EL (cell line): ENCODE measurements around the gene MERTK.
"Not testable (repeated sequence)": the region's sequence is repeated elsewhere in the genome, so short reads cannot be mapped to it uniquely, and the experiment has no call there.

ENCODE experiments used
- DNase-seq: peaks from one replicate; pipeline ENCODE4 v3.0.0-alpha.2; 2016

MERTK gene

DNA sequence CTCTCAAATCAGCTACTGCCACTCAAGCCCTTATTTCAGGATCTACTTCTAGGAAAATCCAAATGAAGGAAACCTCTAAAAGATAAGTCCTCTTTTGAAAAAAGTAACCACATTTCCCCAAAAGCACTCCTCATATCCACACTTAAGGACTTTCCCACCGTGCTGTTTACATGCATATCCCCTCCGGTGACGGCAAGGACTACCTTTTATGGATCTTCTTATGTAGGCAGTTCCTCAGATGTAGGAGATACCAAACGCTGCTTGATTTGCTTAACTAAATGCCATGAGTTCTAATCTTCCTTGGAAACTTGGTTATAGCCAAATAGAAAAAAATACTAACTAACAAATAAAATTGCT, 149.8 kb downstream of the MERTK start:
- no peak for DNase-seq

DNA sequence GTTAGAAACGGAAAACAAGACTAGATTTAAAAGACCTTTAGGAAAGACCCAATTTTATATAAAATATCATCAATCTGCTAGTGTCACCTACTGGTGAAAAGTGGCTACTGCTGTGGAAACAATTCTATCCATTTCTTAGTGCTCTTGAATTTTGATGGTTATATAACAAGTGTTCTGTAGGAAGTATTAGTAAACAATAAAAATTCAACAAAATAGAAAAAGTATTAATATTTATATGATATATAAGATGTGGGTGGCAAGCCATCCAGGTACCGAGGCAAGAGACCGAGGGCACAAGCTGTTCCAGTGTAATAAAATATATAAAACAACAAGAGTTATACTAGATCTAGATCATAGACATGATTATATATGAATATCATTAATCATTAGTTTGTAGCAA, 150.5 kb downstream of the MERTK start:
- peak; percentile 58 for DNase-seq

- DNase-seq = no peak
Observed at GRCh38 chr2:112050316-112050715, 151.9 kb downstream of the MERTK start.

DNA sequence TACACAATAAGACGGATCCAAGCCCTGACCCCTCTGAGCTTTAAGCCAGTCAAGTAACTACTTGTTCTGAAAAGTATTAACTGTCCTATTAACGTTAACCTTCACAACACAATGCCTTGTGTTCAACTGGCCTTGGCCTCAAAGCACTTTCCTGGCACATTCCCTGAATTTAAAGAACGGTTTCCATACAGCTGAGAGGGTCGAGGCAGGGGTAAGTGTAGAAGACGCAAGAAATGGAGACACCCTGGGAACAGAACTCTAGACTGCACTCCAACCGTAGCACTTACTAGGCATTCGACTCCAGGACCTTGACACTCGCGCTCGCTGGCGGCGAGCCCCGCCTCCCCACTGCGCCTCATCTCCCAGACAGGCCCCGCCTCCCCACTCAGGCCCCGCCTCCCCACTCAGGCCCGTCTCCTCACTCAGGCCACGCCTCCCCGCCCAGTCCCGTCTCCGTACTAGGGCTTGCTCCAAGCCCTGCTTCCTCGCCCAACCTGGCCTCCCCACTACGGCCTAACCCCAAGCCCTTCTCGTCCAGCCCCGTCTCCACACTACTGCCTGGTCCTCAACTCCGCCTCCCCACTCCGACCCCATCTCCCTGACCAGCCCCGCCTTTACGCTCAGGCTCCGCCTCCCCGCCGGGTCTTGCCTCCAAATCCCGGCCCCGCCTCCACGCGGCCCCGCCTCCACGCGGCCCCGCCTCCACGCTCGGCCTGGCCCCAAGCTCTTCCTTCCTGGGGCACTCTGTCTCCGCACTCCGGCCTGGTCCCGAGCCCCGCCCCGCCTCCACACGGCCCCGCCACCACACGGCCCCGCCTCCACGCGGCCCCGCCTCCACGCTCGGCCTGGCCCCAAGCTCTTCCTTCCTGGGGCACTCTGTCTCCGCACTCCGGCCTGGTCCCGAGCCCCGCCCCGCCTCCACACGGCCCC, 155.8 kb downstream of the MERTK start:
- DNase-seq = peak; percentile 96

DNA sequence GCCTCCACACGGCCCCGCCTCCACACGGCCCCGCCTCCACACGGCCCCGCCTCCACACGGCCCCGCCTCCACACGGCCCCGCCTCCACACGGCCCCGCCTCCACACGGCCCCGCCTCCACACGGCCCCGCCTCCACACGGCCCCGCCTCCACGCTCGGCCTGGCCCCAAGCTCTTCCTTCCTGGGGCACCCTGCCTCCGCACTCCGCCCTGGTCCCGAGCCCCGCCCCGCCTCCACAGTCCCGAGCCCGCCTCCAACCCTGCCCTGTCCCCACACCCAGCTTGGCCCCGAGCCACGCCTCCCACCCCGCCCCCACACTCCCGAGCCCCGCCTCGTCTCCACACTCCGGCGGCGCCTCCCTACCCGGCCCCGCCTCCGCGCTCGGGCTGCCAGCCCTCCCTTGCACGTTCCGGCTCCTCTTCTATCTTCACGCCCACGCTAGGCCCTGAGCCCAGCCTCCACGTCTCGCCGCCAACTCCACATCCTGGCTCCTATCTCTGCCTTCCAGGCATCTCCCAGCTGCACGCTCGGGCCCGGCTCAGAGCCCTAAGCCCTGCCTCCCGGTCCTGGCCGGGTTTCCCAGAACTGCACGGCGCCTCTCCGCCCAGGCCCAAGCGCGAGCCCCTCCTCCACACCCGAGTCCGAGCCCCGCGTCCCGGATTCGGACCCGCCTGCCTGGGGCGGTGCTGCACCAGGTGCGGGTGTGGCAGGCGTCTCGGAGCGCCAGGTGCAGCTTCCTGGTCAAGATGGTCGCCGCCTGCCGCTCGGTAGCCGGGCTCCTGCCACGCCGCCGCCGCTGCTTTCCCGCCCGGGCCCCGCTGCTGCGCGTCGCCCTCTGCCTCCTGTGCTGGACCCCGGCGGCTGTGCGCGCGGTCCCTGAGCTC, 156.7 kb downstream of the MERTK start, which contains the start of gene TMEM87B:
Gene TMEM87B (plus strand): TSS at position 423 of the 883 bp plus-strand sequence. CDS start 323 bp downstream, at position 746.
- peak; percentile 98 for DNase-seq

- peak; percentile 93 for DNase-seq
Observed at GRCh38 chr2:112055730-112056625, 157.6 kb downstream of the MERTK start.

GRCh38 chr2:112056626-112056987, 158.2 kb downstream of the MERTK start:
- no peak for DNase-seq

DNA sequence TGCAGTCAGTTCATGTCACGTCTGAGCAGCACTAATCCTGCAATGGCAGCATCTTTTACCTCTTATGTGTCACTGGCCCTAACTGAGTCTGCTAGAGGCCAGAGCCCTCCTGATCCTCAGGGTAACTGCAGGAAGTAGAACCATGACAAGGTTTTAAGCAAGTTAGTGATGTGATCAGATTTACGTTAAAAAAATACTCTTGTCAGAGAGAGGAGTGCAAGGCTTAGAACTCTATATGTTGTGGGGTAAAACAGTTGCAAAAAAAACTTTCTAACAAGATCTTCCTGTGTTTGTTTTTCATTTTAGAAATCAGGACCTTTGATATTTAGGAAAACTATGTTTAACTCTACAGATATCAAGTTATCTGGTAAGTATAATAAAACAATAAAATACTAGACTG, 161.3 kb downstream of the MERTK start:
- DNase-seq = no peak

GRCh38 chr2:112061299-112061698, 162.9 kb downstream of the MERTK start:
- DNase-seq = no peak

DNA sequence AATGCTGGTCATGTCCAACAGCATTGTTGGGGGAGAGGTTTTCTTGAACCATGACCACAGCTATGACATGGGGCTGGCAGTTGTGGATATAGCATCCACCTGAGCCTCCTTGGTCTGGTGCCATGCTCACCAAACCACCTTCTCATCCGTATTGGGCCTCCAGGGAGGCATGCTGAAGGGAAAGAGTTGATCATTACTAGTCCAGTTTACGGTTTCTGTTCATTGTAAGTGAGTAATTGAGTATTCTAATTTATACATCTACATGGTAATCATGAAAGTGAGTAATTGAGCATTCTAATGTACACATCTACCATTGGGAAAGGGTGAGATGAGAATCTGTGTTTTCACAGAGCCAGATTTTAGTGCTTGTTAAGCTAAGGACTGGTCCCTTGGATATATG, 163.4 kb downstream of the MERTK start:
- no peak for DNase-seq

DNA sequence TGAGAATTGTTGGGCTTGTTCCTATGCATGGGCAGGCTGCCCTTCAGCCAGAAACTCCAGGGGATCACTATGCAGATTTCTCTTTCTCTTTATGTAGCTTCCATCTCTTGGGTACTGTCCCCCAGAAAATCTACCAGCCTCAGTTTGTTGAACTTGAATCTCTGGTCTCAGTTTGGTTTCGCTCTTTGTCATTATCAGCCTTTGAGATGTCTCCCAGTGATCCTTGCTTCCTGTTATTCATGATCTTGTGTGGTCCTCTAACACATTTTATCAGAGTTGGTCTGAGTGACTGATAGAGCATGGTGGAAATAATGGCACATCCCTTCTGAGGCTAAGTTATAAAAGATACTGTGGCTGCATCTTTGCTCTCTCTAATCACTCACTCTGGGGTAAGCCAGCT, 164.5 kb downstream of the MERTK start:
- no peak for DNase-seq

DNA sequence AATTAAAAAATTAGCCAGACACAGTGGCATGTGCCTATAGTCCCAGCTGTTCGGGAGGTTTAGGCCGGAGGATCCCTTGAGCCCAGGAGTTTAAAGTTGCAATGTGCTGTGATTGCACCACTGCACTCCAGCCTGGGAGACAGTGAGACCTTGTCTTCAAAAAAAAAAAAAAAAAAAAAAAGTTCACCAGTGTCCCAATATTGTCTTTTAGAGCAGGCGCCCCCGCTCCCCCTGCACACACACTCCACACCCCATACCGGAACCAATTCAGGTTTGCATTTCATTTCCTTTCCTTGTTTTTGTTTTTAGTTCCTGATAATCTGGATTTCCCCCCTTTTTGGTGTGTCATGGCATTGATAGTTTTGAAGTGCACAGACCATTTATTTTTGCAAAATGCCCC, 167.1 kb downstream of the MERTK start:
- DNase-seq = no peak

GRCh38 chr2:112065966-112066365, 167.6 kb downstream of the MERTK start:
- peak; percentile 82 for DNase-seq

DNA sequence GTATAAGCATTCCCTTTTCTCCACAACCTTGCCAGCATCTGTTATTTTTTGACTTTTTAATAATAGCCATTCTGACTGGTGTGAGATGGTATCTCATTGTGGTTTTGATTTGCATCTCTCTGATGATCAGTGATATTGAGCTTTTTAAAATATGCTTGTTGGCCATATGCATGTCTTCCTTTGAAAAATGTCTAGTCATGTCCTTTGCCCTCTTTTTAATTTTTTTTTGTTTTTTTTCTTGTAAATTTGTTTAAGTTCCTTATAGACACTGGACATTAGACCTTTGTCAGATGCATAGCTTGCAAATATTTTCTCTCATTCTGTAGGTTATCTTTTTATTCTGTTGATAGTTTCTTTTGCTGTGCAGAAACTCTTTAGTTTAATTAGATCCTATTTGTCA, 171.4 kb downstream of the MERTK start:
- DNase-seq = not testable (repeated sequence)

GRCh38 chr2:112073875-112074274, 175.5 kb downstream of the MERTK start:
- peak; percentile 35 for DNase-seq

DNA sequence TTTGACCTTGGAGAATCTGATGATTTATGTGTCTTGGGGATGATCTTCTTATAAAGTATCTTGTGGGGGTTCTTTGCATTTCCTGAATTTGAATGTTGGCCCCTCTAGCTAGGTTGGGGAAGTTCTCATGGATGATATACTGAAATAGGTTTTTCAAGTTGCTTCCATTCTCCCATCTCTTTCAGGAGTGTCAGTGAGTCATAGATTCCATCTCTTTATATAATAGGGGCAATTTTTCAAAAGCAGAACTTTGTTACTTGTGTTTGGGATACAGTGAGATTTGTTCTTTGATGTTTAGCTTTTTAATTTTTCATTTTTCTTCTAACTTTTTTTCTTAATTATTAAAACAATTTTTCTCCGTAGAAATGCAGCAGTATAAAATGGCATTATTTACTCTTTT, 176.1 kb downstream of the MERTK start:
- peak; percentile 19 for DNase-seq

DNA sequence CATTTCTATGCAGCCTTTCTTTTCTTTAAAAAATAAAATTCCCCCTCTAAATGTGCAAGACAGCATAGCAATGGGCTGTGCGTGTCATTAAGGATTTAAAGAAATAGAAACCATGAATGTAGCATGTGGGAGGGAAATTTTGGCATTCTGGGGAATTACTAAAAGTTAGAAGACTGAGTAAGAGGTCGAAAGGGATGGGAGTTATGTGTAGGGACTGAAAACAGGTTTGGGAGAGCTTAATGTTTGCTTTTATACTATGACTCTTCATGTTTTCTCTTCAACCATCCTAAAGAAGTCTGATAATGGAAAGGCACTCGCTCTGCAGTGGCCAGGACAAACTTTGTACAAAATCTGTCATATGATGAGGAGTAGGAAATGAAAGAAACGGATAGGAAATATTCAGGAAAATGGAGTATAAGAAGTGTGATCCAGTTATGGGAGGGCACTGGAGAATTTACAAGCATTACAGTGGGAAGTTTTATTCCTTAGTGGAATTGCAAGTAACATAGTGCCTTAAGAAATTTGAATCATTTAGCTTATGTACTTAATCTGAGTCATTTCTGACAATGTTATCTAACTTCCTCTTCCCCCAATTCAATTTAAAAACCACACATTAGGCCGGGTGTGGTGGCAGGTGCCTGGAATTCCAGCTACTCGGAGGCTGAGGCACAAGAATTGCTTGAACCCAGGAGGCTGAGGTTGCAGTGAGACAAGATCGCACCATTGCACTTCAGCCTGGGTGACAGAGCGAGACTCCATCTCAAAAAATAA, 177.3 kb downstream of the MERTK start:
- peak; percentile 54 for DNase-seq

DNA sequence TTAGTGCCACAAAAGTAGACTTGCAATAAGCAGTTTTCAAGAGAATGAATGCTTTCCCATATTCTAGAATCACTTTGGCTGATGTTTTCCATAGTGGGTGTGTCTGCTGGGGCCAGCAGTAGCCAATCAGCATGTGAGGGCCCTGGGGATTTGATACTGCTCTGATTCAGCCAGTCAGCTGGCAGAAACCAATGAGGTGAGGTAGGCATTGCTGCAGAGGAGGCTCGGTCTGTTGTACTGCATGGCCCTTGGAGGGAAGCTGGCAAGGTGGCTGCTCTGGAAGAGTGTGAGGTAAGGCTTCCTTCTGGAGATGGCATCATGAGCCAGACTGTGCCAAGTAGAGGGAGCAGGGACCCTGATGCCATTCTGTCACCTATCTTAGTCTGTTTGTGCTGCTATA, 179.4 kb downstream of the MERTK start:
- DNase-seq = no peak
